ENCODE measurements around the gene HMGB1.
"Not testable (repeated sequence)": the region's sequence is repeated elsewhere in the genome, so short reads cannot be mapped to it uniquely, and the experiment has no call there.

The HMGB1 gene

DNA sequence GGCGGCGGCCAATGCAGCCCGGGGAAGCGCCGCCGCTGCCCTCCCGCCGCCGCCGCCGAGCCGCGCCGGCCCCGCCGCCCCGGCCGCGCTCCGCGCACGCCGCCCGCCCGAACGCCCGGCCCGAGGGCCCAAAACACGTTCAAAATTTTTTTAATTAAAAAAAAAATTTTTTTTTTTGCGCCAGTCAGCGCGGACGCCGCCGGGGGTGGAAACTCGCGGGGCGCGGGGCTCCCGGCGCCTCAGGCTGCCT lies 468 bp downstream of the HMGB1 start:
- no peak for DNase-seq

DNA sequence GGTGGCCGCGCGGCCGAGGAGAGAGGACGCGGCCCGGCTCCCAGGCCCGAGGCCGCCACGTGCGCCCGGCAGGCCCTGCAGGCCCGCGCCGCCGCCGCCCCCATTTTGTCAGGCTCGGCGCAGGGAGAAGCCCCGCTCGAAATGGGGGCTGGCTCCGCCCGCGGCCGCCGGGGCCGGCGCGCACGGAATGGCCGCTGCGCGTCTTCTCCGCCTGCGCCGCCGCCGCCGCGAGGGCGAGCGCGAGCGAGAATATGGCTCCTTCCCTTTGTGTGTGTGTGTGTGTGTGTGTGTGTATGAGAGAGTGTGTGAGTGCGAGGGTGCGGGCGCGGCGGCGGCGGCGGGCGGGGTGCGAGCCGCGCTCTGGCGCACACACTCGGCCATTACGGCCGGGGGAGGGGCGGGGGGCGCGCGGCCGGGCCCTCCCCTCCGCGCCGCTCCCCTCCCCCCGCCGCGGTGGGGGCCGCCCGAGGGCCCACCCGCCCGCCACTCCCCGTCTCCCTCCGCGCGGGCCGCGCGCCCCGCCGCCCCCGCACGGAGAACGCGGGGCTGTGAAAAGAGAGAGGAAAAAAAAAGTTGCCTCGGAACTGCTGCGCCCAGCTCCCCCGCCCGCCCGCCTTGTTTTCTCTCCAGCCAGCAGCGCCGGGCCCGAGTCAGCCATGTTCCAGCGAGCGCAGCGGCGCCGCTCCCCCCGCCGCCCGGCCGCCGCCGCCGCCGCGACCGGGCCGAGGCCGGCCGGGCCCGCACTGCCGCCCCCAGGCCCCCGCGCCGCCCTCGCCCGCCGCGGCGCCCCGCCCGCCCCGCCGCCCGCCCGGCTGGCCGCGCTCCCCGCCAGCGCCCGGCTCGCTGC lies 1.0 kb downstream of the HMGB1 start:
- peak; percentile 77 for DNase-seq

DNA sequence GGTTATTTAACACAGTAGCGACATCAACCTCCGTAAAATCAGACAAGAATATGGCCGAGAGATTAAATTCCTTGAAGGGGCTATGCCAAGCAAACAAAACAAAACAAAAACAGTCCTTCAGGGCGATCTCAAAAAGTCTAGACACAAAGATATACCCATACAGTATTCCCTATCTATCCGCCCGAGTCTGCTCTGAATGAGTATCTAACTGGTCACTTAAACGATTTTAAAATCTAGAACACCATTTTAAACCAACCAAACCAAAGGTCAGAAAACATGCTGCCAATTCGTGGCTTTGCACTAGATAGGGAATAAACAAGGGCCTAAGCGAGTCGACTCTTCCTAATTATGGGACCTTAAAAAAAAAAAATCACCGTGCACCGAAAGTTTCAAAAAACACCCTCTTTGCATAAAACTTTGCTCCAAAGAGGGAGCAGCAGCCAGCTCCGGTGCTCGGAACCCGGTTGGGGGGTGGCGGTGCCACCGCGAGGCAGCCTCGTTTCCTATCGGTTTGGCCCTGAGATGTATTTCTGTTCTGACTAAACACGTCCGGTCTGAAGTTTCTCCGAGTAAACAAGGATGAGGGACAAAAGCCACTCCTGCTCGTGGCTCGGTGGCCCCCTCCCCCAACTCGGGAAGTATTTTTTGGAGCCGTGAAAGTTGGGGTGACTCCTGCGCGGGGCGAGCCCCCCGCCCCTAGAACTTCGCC lies 1.8 kb downstream of the HMGB1 start:
- no peak for DNase-seq

DNA sequence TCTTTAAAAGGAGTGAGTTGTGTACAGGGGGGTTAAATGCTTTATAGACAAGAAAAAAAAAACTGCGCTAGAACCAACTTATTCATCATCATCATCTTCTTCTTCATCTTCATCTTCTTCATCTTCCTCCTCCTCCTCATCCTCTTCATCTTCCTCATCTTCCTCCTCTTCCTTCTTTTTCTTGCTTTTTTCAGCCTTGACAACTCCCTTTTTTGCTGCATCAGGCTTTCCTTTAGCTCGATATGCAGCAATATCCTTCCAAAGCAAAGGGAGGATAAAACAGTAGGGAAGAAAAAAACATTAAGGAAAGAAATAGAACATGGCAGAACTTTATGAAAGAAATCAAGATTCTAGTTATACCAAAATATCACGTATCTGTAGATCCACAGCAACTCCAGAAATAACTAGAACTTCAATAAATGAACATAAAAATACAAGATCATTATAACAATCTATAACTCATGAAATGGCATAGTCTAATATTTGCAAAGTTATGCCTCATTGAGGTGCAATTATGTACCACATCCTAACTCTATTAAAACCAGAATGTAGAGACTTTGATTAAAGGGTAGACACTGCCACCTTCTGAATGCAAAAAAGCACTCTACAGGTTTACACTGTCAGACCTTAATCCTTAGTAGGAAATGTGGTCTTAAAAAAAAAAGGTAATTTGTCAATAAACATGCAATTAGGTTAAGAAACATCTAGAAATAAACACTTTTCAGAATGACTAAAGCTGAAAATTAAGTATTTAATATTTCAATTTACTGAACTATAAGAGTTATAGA lies 4.3 kb downstream of the HMGB1 start:
- not testable (repeated sequence) for DNase-seq

DNA sequence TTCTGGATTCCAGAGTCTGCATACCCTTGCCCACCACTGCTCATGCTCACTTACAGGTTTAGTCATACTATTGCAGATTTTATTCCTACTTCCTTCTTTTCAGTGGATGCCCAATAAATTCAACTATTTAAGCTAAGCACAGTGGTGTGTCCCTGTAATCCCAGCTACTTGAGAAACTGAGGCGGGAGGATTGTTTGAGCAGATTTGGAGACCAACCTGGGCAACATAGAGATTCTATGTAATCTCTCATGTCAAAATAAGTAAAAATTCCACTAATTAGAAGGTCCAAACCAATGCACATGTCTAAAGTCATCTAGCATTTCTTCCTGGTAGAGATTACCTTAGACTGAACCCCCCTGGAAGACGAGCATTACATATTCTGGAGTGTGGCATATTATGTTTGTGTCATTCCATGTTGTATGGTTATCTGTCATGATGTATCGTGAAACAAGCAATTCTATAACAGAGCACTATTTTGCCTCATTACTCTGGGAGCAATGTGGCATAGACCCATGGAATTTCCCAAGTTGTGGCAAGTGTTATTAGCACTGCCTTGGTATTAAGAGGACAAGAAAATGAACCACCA lies 8.3 kb downstream of the HMGB1 start:
- DNase-seq, result no peak

DNA sequence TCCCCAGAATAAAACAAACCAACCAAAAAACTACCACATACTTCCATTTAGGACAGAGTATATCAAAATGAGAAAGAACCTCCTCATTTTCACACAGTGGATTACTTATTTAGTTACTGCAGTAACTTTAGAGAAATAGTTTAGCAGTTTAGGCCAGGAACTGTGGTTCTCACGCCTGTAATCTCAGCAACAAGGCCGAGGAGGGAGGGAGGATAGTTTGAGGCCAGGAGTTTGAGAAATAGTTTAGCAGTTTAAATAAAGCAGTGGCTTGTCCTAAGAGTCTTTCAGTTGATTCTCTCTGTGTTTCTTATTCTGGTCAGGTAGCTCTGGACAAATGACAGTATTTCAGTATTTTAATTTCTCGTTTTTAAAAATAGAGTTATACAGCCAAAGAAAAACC lies 9.4 kb downstream of the HMGB1 start:
- no peak for DNase-seq

DNA sequence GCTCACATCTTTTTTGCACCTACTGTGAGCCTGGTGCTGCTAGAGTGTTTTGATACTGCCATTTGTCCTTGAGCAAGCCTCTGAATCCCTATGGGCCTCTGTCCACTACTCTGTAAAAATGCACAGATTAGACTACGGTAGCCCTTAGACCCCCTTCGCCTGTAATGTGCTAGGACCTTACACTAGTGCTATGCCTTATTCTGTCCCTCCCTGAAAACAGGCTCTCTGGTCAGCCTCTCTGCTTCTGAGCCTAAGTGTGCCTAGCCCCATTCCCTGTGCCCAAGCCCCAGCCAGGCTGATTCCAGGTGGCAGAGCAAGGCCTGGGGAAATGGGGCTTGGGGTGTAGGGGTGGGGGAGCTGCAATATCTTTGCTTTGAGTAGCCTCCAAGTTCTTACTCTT lies 10.7 kb downstream of the HMGB1 start:
- DNase-seq, result no peak

DNA sequence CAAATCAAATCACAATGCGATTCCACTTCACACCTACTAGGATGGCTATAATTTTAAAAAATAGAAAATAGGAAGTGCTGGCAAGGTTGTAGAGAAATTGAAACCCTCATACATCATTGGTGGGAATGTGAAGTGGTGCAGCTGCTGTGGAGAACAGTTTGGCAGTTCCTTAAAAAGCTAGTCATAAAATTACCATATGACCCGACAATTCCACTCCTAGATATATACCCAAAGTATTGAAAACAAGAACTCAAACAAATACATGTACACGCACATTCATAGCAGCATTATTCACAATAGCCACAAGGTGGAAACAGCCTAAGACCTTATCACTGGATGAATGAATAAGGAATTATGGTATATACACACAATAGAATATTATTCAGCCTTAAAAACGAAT lies 12.0 kb downstream of the HMGB1 start:
- no peak for DNase-seq

DNA sequence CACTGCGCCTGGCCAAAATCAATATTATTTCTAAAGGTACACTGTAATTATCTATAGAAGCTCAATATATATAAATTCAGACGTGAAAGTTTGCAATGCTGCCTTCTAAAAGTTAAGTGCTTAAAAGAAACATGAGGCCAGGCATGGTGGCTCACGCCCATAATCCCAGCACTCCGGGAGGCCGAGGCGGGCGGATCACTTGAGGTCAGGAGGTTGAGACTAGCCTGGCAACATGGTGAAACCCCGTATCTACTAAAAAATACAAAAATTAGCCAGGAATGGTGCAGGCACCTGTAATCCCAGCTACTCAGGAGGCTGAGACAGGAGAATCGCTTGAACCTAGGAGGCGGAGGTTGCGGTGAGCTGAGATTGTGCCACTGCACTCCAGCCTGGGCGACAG lies 14.3 kb downstream of the HMGB1 start:
- DNase-seq, result not testable (repeated sequence)

DNA sequence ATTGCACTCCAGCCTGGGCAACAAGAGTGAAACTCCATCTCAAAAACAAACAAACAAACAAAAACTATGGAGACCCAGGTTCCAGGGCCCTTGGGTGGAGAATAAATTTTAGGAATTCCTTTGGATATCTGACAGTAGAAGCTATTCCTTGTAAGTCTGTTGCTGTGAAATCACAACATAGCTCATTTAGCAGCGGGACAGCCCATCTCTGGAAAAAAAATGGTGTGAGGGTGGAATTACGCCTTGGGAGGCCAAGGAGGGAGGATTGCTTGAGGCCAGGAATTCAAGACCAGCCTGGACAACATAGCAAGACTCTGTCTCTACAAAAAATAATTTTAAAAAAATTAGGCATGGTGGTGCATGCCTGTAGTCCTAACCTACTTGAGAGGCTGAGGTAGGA lies 15.7 kb downstream of the HMGB1 start:
- no peak for DNase-seq

DNA sequence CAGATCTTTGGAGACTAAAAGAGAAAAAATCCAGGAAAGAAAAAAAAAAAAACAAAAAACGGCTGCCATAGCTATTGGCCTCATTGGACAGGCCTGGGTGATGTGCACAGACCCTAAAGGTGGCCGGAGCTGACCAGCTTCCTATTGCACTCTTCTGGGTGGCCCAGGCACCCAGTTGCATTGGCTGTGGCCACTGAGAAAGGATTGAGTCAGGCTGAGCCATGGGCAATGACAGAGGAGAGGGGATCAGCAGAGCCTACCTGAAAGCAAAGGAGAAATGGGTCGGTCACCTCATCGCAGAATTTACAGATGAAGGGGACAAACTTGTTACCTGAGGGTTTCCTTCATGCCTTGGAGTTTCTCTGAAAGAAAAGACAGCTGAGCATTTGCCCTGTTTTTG lies 17.3 kb downstream of the HMGB1 start:
- no peak for DNase-seq

DNA sequence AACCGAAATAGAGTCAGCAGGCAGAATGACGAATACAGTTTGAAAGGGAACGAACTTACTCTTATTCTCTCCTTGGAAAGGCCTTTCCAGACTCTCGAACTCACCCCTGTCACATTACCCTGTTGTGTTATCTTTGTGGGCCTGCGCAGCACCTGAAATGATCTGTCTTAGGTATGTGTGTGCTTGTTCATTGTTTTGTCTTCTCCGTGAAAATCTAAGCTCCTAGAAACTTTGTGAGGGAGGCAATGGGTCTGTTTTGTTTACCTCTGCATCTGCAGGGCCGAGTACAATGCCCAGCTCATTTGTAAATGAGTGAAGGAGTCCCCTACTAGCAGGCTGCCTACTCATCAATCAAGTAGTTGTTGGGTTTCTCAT lies 19.6 kb downstream of the HMGB1 start:
- no peak for DNase-seq

DNA sequence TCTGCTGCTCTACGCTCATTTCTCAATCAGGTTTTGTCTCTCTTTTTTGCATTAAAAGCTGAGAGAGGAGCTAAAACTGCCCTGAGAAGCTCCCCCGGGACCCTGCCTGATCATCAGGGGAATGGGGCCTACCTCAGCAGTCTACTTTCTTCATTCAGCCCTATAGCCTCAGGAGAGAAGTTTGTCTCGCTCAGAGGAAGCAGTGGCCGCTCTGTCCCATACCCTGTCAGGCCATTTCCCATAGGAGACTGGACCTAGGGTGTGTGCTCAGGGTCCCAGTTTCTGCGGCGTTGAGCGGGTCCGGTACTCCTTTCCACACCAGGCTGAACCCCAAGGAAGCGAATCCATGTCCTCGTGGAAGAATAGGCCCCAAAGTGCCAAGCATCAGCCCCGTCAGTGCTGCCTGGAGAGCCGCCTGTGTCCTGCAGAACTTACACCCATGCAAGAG lies 21.8 kb downstream of the HMGB1 start:
- no peak for DNase-seq

DNA sequence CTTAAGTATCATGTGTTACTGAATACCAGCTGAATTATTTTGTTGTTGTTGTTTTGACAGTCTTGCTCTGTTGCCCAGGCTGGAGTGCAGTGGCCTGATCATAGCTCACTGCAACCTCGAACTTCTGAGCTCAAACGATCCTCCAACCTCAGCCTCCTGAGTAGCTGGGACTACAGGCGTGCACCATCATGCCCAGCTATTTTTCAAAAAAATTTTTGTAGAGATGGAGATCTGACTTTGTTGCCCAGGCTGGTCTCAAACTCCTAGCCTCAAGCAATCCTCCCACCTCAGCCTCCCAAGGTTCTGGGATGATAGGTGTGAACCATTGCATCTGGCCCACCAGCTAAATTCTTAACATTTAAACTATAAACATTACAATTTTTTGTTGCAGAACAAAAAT lies 22.2 kb downstream of the HMGB1 start:
- not testable (repeated sequence) for DNase-seq

DNA sequence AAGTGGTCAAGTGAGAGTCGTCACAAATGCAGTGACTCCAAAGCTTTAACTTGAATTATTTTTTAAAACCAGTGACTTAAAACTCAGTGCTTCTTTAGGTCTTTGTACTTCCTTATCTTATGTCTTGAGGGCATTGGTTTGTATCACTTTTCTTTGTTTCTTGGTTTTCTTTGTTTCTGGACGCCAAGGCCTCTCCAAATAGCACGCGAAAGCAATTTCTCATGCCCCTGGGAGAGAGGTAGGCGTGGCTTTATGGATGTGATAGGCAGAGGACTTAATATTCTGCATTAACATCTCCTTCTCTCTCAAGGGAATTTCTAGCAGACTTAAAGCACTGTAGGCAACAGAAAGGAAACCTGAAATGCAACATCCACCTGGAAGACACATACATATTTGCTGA lies 22.8 kb downstream of the HMGB1 start:
- DNase-seq, result no peak

DNA sequence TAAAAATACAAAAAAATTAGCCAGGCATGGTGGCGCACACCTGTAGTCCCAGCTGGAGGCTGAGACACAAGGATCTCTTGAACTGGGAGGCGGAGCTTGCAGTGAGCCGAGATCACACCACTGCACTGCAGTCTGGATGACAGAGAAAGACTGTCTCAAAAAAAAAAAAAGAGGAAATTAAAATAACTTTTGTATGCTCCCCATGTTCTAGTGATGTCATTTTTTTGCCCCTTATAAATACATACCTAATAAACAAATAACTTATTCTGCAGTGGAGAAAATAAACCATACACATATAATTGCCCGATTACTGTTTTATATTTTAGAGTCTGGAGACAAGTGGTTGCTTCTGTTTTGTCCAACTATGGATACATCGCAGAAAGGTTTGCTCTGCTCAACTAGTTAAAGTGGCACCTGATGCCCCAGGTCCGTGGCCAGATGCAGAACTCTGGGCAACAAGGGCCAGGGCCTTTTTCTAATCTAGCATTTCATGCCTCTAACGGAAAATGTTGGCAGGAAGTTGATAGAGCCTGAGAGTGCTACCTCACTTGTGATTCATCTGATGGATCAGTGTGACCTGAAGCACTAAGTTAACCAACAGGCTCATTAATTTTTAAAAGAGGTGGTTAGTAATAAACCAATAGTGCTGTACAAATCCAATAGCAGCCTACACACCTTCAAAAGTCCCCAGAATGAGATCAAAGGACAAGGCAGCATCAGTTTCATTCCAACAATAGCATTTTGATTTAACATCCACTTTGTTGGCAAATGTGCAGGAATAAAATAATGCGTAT lies 24.6 kb downstream of the HMGB1 start:
- no peak for DNase-seq

DNA sequence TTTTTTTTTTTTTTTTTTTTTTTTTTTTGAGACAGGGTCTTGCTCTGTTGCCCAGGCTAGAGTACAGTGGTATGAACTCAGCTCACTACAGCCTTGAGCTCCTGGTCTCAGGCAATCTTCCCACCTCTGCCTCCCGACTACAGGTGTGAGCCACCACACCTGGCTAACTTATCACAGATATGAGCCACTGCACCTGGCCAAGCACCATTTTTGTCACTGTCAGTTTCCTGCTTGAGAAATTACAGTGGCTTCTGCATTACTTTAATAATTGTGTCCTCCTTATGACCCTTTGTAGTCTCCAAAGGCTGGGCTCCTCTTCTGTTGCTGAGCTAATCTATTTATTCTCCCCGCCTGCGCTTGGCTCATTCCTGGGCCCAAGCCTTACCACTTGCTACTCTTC lies 27.4 kb downstream of the HMGB1 start:
- DNase-seq, result no peak

DNA sequence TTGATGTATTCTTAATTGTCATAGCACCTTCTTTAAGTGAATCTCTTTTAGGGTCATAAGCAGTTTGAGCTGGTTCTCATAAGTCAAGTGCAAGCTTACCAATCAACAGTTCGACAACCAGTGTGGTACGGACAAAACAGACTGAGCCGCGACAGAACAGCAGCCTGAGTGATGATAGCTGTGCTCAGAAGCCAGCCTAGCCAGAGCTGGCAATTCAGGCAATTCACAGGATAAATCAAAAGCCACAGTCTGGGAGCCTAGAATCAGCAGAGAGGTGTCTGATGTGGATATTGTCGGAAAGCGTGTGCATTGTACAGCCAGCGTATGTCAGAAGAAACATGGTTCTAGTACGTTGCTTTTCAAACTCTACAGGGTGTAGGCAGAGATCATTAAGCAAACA lies 28.6 kb downstream of the HMGB1 start:
- DNase-seq, result no peak

DNA sequence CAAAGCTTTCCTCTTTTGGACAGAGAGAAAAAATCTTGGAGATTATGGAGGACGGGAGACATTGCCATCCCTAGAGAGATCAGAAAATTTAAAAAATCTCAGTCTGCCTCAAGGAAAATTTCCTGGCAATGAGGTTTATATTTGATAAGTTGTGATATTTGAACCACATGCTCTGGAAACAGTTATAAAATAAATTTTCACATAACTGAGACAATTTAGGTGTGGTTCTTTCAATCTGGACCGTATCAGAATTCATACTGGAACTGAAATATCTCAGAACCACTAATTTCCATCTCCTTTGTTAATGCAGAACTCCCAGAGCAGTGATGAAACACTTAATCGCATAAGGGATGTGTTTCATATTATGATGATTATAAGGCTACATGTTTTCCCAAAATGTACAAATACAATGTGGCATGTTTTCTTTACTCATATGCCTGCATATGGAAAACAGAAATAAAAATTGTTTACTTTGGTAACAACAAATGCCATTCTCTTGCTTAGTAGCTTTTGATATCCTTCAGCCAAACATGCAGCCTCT lies 29.8 kb downstream of the HMGB1 start:
- DNase-seq, result no peak

DNA sequence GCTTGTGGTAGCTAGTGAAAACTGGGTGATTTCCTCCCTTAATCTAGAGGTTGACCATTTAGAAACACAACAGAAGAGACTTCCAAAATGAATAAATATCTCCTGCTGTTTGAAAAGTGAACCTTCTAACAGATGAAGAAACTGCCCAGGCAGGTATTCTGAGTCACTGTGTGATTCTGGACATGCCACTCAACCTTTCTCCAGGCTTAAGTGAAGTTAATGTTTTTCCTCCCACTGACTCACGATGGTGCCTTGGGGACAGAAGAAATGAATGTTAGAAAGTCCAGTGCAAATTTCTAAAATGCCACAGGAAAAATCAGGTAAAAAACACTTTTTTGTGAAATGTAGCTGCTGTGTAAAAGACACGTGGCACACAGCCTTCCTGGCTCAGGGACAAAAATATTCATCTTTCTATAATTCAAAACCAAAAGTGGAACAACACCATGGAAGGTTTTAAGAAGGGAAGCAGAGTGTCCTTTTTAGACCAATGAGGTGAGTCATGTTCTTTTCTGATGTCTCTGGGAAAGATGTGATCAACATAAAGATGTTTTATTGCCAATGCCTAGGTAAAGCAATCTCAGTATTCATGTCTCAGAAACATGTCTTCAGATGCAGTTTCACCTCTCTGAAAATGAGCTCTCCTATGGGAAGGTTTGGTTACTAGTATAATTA lies 34.3 kb downstream of the HMGB1 start:
- no peak for DNase-seq

DNA sequence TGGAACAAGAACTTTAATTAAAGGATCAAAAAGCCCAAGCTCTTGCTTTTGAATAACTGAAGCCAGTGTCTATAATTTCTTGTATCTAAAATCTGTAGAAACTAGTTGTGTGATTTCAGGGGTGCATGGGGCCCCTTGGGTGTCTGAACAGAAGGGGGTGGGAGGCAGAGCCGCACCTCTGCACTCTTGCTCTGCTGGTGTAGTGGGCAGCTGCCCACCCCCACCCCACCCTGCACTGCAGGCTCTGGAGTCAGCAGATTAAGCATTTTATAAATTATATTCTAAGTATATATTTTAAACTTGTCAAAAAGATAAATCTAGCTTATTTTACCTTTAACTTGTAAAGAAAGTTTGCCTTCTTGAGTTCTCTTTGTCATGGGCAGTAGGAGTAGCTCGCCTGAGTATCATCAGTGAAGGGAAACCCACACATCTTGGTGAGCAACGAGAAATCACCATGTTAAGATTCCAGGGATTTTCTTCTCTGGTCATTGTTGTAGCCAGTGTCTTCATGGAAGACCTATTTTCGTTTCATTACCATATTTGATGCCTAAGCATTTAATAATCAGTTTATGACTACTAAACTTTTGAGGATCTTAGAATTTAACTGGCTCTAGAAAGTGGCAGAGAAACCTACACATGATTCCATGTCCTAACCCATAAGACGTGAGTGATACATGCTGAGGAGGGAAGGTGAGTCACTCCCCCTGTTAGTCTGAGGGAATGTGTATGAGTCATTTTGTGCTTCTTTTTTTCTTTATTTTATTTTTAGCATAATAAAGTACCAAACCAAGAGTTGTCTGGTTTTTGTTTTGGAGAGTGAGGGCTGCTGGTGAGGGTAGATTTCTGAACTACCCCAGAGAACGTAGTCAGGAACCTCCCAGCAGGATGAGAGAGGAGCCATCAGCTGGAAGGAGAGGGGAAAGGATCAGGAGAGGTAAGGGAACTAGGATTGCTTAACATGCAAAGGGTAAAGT lies 35.7 kb downstream of the HMGB1 start:
- no peak for DNase-seq

Data from NCI-H2227 treated with DMSO at 0.1 percent for 48 hours (cell line).